Natural killer cell treated with Interleukin-12 subunit alpha and Interleukin-12 subunit beta and Interleukin-15 and Interleukin-18, amount 100 ng/mL, for 72 hours (primary cell): ENCODE results near the gene ZNF746. TPM values are rescaled to one million over a fixed set of nuclear protein-coding genes. Genes with fewer than 3 reads are reported as not detected.

Experiments
- total RNA-seq, 2 donors: library from RNA; stranded (reverse); gene quantifications; one replicate each; pipeline ENCODE4 v1.2.3, GENCODE V29; 2022

The ZNF746 gene
- total RNA-seq, 2 donors from 2014 or later = 27.2 to 39.2 TPM

Other genes with a start within 250 kb of the ZNF746 start
- gene ZNF783, start 235.6 kb downstream of the ZNF746 start, total RNA-seq = 10 to 100 TPM; 14.0 to 27.9 TPM
- gene ZNF777, start 36.7 kb downstream of the ZNF746 start, total RNA-seq = 10 to 100 TPM; 12.8 to 15.6 TPM